COR-L47 (cell line): ENCODE data around the gene MYO5B.
"Not testable (repeated sequence)": the region's sequence is repeated elsewhere in the genome, so short reads cannot be mapped to it uniquely, and the experiment has no call there.

Experiments used
- DNase-seq: peaks from one replicate; lab custom pipeline; 2025; lab: John Stamatoyannopoulos, UW

The MYO5B gene

DNA sequence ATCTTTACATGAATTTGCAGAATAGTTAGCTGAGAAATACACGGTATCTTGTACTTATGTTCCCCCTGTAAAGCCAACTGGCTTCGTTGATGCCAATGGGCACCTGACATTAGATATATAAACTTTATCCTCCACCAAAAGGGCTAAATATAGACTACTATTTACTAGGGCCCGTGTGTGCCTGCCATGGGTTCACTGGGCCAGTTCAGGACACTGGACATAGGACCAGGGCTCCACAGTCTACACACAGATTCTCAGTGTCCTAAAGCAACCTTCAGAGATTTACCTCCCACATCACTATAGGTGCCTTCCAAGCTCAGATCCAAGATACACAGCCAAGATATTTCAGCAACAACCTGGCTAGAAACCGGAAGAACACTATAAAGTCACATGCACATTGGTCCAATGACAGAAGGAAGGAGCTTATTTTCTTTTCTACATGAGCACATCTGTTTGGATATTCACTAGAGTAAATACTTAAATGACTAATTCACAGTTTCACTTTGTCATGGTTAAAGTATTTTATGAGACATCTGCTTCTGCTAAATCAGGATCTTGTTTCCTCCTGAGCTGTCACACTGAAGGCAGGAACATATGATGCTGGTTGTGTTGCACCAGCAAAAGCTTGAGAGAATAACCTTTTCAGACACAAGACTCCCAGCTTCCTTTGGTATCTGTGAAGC lies 95.1 kb downstream of the MYO5B start:
- no peak for DNase-seq

DNA sequence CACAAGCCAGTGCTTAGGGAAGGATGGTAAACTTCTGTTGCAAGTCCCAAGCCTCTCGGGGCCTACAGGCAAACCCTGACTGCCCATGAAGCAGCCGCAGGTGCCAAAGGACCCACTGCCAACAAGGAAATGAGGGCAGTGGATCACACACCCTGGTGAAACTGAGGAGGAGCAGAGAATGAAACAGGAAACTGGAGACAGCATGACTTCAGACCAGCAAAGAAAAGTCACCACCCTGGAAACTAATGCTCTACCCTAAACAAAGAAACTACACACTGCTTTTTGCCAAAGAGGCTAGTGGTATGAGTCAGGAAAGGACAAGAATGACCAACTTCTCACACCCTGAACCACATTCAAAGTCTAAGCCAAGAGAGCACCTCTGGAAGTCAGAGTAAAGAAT lies 97.2 kb downstream of the MYO5B start:
- DNase-seq, result no peak

DNA sequence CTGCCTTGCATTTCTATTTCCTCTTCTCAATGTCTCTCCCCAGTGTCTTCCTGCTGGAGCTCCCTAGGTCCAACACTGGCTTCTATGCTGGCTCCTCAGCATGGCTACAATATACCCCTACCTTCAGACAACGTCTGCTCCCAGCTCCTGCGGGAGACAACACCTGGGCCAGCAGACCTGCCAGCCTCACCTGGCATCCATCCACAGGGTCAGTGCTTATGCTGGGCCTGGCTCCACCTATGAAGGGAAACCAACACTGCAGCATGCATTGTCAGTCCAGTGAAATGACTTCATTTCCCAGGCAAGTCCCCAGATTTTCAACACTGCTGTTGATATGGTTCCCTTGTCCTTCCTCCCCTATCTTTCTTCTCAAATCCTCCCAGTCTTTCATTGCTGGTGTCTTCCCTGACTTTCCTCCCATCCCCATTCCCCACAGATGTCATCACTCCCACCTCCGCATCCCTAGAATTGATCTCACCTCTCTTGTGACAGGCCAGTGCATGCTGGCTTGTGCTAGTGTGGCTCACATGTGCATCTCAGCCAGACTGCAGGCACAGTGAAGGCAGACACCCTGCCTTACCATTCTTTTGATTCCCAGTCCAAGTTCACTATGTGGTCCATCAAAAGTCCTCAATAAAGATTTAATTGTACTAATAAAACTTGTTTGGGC lies 98.0 kb downstream of the MYO5B start:
- no peak for DNase-seq

DNA sequence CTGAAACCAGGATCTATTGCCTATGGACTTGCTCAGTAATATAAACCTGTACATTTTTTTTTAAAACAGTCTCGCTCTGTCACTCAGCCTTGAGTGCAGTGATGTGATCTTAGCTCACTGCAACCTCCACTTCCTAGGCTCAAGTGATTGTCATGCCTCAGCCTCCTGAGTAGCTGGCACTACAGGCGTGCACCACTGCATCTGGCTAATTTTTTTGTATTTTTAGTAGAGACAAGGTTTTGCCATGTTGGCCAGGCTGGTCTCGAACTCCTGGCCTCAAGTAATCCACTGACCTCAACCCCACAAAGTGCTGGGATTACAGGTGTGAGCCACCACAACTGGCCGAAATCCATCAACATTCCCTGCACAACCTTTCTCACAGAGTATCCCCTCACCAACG lies 100.2 kb downstream of the MYO5B start:
- DNase-seq, result not testable (repeated sequence)

DNA sequence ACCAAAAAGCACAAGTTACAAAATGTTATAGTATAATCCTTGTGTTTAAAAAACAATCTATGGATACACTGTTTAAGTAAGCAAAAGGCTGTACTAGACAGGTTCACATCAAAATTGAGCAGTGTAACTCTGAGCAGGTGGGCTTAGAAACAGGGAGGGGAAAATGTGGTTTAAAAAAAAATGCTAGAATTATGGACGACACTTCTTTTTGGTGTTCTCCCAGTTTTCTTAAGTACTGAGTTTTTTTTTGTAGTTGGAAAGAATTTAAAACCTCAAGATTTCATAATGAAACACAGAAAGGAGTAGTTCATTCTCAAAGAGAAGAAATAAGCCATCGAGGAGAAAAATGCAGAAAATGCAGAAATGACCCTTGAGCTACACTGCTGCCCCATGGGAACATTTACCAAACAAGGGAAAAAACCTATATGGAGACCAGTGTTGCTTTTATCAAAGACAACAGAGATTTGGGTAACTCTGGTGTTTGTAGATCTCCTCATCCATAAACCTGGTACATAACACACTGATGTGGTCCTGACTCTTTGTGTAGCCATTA lies 100.7 kb downstream of the MYO5B start:
- DNase-seq, result no peak

DNA sequence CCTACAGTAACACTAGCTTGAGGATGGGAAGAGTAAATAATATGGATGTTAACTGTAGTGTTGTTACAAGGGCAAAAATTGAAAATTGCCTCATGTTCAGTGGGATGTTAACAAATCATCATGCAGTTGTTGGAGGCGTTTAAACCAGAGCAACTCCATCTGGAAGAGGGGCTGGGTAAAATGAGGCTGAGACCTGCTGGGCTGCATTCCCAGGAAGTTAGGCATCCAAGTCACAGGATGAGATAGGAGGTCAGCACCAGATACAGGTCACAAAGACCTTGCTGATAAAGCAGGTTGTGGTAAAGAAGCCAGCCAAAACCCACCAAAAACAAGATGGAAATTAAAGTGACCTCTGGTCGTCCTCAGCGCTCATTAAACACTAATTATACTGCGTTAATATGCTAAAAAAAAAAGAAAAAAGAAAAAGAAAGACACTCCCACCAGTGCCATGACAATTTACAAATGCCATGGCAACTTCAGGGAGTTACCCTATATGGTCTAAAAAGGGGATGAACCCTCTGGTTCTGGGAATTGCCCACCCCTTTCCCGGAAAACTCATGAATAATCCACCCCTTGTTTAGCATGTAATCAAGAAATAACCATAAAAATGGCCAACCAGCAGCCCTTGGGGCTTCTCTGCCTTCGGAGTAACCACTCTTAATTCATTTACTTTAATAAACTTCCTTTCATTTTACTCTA lies 101.4 kb downstream of the MYO5B start:
- DNase-seq, result no peak

DNA sequence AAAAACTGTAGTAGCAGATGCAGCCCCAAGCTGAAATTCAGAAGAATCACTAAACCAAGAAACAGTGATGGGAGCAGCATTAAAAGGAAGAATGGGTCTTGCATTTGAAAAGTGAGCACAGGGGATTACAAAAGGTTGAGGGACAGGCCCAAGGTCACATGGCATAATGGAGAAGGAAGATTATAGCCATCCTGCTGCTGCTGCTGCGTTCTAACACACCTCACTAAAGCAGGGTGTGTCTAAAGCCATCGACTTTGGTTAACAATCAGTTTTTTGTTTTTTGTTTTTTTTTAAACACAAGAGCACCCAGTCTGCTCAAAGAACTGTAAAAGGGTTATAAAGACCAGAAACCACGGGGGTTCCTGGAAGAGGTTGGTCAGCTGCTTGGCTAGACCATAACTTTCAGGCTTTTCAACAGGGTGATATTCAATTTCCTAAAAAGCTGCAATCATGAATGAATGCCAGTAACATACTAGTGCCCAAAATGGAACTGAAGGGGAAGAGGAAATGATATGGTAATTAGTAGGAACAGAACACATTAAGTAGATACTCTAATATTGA lies 102.6 kb downstream of the MYO5B start:
- DNase-seq, result no peak

DNA sequence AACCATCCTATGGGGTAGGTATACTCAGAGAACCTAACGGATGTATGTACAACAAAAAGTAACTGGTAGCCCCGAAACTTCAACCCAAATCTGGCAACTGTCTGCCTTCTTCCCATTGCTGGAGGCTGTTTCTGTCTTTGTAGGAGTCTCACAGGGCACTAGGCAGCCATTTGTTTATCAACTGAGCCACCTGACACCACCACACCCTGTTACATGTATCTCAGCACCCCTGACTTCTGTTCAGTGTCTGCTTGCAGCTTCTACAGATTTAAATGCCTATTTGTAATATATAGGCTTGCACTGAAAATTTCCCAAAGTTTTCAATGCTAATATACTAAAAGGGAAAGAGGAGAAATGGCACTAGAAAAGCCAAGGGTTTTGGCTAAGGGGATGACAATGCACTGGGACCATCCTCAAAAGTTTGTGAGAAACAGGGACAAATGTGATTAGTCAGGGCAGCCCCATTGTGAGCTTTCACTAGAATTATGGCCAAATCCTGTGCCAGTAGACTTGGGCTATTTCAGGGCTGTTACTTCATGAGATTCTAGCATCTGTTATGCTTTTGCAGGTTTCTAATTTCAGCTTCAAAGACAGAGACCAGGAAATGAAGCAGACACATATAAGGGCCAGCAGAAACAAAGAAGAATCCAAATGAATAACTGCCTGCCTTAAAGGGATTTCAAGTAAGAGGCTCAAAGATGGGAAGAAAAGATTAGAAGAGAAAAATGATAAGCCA lies 103.3 kb downstream of the MYO5B start:
- no peak for DNase-seq

DNA sequence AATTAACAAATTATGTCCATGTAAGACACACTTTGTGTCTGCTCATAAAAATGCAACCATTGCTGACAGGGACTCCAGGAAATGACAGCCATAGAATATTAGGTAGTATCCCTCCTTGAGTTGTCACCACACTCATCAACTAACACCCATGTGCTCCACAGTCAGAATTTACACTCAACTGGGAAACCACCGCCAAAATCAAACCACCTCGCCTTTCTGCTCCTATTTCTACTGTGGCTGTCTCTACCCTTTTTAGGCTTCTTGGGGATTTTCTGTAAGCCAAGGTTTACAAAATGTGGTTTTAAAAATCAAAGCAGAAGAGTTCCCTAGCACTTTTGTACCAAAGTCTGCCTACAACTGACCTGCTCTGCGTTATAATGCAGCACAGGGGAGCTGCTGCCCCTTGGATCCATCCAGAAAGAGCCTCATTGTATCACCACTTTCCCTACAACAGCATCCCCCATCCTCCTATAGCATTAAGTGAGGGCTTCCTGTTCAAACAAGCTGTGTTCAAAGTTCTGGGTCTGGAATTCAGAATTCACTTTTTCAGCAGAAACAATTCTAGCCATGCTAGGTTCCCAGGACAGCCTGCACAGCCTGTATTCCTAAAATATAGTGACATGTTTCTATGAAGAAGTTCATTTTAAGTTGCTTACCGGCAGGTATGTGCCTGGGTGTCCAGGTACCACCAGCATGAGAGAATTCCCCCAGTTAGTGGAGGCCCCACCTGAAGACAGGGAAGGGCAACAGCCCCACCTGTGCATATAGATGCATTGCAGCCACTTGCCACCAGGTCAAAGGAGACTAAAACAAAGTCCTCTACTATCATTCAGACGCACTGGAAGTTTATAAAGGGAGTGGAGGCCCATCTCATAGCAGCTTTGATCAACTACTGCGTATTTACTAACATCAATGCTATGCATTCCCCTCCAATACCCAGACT lies 104.3 kb downstream of the MYO5B start:
- no peak for DNase-seq

DNA sequence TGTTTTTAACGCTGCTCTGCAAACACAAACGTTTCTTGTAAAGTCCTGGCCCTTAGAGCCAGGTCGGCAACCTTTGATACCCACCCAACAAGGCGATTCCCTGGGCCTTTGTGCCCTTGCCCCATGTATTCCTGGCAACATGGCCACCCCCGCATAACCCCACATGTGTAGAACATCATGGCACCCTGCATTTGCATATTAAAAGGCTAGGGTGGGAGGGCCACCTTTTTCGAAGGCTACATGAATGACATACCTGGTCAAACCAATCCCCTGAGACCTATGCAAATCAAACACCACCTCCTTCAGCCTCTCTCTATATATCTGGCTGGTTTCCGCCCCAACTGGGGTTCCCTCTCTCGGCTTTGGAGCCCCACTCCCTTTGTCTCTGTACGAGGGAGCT lies 105.2 kb downstream of the MYO5B start:
- DNase-seq, result no peak

DNA sequence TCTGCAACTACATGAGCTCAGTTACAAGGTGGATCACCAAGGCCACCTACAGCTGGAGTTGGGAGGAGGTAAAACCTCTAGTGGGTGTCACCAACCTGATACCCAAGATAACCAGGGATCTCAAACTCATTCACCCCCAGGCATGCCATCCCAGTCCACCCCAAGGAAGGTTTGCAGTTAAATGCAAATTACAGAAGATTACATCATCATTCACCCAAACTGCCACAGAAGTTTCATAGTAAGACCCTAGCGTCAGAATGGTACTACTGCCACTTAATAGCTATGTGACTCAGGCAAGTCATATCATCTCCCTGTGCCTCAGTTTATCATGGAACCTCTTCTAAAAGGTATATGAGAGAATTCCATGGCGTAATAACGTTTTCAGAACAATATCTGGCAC lies 111.2 kb downstream of the MYO5B start:
- DNase-seq, result no peak

DNA sequence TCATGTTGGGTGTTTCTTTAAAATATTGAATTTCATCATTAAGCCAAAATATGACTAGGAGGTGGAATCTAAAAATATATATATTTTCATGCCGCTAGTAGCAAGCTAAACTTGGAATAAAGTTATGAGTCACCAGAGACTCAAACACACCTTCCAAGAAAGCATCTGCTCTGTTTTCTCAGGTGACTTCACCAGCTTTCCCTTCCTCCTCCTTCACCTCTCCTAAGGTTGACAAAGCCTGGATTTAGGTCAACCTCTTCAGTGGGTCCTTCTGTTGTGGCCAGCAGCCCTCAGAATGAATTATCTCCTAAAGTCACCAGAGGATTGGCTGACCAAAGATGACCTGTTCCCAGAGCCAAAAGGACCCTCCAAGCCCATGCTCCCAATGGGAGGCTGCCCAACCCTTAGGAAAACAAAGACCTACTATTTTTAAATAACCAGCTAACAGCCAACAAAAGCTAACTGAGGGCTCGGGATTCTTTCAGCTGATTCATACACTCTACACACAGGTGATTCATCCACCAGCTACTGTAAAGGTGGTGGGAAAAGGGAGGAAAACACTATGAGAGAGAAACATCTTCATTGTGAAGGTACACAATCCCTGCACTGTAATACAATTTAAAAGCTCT lies 113.9 kb downstream of the MYO5B start:
- no peak for DNase-seq

DNA sequence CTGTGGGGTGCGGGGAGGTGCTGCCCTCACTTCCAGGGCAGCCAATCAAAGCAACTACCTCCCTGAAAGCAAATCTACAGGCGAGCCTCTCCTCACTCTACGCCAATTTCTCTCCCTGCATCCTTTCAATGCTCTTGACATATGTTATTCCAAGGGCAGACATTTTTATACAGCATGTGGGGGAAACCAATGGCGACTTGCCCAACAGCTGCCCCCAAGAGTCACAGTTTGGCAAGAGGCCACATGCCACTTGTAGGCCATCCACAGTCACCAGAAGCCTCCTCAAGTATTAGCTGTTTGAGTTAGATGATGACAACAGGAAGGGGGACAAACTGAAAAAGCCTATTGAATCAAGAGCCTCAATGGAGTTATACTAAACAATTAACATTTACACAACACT lies 114.6 kb downstream of the MYO5B start:
- DNase-seq, result no peak

DNA sequence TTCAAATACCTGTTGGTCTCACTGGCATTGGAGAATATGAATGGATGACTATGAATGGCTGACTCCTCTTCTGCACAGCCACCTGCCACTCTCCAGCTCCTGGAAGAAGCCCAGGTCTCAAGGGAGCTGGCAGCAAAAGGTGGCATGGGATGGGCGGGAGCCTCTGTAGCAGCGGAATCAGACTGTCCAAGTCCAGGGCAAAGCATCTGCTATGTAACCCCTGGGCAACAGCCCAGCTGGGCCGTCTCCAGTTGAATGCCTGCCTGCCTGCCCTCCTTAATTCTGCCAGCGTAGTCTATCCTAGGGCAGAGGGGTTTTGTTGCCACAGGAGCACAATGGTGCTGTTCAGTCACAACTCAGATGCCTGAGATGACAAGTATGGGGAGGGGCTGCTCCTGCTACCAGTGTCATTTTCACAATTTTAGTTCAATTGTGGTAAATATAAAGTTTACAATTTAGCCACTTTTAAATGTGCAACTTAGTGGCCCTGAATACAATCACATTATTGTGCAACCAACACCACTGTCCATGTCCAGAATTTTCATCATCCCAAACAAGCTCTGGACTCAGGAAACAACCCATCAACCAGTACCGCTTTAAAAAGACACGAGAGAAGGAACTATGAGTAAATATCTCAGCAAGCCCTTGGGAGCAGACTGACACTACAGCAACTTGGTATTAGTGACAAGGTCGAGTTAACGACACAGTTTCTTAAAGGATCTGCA lies 115.2 kb downstream of the MYO5B start:
- no peak for DNase-seq

DNA sequence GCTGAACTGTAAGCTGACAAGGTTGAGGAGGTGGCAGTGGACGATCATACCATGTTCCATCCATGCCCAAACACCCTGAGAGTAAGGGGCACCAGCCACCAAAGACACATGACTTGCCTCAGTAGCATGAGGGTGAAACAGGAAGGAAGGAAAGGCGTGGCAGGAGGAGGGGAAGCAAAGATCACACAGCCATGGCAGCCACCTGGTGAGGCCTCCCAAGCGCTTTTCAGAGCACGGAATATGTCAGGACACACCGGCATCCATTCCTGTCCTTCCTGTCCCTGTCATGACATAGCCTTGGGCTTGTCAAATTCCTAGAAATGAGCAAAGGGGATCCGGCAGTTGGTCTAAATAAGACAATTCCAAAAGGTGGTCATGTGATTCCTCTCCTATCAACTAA lies 118.7 kb downstream of the MYO5B start:
- DNase-seq, result no peak

DNA sequence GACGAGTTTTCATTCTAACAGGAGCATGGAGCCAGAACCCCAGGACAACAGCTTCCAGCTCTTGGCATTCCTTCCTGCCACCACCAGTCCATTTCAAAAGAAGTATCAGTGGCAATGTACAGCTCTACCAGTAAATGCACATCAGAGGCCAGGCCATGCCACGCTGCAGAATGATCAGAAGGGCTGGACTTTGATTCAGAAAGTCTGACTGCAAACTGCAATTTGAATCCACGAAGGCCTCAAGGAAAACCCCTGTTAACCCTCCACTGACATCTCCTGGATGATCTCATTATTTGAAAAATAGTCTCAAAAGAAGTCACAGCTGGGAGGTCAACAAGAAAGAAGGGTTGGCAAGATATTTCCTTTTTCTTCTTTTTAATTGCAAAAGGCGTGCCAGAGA lies 119.2 kb downstream of the MYO5B start:
- DNase-seq, result no peak

DNA sequence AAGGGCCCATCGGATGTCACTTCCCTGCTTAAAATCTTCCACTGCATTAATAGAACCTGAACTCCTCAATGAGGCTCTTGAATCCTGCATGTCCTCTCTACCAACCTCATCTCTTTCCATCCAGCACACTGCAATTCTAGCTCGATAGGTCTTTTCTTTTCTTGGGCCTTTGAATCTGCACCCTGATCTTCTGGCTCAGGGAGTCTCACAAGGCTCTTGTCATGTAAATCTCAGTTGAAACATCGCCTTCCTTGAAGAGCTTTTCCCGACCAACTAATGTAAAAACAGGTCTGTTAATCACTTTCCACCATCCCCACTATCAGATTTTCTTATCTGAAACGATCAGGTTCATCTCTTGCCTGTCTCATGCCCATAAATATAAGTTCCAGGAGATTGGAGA lies 120.5 kb downstream of the MYO5B start:
- DNase-seq, result no peak

DNA sequence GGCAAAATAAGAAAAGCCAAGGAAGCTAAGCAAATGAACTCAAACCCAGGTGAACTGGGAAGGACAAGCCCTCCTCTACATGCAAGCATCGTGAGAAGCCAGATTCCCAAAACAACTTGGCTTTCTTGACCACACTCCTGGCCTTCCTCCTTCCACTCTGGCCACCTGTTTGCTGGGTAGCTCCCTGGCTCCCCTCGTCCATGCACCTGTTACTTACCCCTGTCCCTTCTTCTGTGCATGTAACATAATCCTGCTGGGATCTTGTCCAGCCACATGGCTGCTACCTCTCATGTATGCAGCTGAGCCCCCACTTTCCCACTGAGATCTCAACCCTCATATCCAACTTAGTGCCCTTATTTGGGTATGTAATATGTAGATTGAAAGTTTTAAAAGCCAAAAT lies 121.6 kb downstream of the MYO5B start:
- no peak for DNase-seq

DNA sequence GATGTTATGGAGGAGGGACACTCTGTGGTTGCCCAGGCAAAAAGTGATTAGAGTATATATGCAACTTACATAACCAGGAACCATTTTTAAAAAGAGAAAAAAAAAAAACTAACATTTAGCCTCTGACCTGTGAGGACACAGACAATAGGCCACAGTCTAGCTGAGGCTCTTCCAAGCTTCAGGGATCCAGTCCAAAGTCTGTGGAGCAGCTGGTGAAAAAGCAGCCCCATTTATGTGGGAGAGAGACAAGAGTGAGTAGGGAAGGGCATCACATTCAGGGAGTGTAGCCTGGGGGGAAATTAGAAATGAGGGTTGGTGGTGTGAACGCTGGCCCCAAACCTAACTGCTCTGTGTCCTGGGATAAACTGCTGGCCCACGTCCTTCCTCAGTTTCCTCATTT lies 122.8 kb downstream of the MYO5B start:
- no peak for DNase-seq

DNA sequence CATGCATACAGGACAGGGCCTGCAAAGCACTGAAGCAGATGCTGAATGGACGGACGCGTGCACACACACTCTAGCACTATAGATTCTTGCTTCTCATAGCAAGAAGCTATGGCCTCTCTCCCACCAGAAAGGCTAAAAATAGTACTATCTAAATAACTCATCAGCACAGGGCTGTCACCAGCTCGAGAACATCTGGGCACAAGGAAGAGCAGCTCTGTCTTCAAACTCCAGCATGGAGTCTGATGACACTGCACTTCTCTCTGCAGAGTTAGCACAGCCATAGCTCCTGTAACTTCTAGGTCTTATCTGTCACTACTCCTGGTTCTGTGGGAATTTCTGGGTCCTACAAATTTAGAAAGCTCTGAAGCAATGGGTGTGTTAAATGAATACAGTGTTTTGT lies 123.5 kb downstream of the MYO5B start:
- no peak for DNase-seq
